D721Med (cell line): Measurements from ENCODE around the gene TMUB1.

ENCODE experiments used
- DNase-seq: peaks from one replicate; pipeline ENCODE4 v3.0.0; 2011; ENCODE audit warnings: low spot score; ENCODE audit not compliant: insufficient read length
- FAIRE-seq: peaks from 2 replicates; lab custom pipeline; 2011; peaks lifted over from hg19 to GRCh38; lab: Jason Lieb, UNC
- TF ChIP-seq, protein P1 (sequence below): IDR thresholded peaks from 2 replicates; pipeline ENCODE4 v1.5.1; 2012; ENCODE audit warnings: mild to moderate bottlenecking, control low read depth; ENCODE audit not compliant: insufficient read depth; ENCODE audit errors: missing control alignments

The TMUB1 gene, protein sequence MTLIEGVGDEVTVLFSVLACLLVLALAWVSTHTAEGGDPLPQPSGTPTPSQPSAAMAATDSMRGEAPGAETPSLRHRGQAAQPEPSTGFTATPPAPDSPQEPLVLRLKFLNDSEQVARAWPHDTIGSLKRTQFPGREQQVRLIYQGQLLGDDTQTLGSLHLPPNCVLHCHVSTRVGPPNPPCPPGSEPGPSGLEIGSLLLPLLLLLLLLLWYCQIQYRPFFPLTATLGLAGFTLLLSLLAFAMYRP

DNA sequence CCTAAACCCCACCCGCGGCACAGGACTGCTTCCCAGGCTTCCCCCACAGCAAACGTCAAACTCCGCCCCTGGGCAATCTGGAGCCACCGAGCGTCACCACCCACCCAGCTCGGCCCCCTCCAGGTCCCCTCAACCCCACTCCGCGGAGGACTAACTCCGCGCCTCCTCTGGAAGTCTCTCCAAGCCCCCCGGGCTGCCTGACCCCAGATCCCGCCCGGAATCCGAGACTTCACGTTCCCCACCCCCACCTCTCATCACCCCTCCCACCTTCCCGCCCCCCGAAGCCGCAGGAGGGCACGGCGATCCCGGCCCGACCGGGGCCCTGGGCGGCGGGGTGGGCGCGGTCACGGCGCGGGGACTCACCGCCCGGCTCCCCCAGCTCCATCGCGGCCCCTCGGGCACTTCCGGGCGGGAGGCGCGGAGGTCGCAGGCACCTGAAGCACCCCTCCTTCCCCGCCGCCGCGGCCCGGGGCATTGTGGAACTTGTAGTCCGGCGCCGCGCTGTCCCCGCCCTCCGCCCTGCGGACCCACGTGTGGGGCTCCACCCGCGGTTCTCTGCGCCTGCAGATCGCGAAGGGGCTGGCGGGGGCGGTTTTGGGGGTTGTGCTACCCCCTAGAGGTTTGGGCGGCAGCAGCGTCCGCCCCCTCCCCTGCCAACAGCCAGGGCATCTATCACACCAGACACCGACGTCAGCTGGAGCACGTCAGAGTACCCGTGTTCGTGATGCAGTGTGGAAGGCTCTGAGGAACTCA, at the start of gene TMUB1:
TSS of gene TMUB1 (minus strand) at position 423 of the 753 bp plus-strand sequence. CDS start 930 bp downstream, outside the sequence.
- TF ChIP-seq, protein P1, sequence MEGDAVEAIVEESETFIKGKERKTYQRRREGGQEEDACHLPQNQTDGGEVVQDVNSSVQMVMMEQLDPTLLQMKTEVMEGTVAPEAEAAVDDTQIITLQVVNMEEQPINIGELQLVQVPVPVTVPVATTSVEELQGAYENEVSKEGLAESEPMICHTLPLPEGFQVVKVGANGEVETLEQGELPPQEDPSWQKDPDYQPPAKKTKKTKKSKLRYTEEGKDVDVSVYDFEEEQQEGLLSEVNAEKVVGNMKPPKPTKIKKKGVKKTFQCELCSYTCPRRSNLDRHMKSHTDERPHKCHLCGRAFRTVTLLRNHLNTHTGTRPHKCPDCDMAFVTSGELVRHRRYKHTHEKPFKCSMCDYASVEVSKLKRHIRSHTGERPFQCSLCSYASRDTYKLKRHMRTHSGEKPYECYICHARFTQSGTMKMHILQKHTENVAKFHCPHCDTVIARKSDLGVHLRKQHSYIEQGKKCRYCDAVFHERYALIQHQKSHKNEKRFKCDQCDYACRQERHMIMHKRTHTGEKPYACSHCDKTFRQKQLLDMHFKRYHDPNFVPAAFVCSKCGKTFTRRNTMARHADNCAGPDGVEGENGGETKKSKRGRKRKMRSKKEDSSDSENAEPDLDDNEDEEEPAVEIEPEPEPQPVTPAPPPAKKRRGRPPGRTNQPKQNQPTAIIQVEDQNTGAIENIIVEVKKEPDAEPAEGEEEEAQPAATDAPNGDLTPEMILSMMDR = no peak
- FAIRE-seq (no peak), DNase-seq (peak; percentile 83)

DNA sequence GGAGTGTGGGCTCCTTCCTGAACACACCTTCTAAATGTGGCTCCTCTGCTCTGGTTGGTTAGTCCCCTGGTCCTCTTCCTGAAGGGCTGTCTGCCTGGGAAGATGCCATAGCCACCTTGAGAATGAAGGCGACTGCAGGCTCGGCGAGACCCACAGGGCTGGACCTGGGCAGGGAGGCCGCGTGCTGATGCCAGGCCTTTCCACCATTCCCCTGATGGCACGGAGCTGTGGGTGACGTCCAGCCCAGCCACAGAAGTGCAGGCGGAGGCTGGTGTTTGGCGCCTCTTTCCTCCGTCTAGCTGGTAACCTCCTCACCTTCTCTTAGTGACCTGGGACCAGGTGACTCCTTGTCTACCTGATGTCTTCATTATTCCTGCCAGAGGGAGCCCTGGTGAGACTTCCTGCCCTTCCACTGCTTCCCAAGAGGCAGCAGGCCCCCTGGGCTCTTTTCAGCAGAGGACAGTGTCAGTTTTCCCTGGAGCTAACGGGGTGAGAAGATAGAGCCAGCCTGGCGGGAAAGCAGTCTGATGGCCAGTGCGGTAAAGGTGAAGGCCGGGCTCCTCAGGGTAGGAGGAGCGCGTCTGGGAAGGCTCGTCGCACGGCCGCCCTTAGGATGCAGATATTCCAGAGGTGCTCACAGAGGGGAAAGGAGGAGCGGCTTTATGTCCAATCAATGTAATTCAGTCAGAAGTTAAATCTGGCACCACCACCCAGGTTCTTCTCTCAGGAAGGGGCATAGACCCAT, 49.3 kb upstream of the TMUB1 start:
- FAIRE-seq (no peak), DNase-seq (no peak)
- TF ChIP-seq, protein P1 = no peak

DNA sequence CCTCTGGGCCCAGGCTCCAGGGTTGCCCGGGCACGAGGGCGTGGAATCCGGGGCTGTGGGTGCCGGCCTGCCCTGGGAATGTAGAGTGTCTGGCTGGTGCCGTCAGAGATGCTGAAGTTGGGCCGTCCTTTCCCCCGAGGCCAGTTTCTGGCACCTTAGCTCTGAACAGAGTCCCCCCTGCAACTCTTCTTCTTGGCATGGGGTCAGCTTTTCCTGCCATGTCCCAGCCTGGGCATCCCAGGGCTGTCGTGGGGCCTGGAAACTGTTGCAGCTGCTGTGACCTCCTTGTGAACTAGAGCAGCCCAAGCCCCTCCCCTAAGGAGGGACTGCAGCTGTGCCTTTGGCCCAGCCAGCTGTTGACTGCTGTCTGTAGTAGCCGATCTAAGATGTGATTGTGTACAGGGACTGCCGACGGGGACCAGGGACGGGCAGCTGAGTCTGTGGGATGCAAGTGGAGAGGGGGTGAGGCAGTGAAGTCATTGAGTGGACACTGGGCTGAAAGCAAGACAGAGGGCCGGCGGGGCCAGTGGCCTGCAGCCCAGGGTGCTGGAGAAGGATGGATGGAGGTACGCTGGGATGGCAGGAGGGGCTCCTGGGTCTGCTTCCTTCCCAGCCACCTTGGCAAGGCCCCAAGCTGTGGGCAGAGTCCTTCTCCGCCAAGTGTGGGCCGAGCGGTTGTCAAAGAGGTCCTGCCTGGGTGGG, 48.5 kb upstream of the TMUB1 start:
- DNase-seq = no peak
- no peak for FAIRE-seq
- TF ChIP-seq, protein P1 = no peak

DNA sequence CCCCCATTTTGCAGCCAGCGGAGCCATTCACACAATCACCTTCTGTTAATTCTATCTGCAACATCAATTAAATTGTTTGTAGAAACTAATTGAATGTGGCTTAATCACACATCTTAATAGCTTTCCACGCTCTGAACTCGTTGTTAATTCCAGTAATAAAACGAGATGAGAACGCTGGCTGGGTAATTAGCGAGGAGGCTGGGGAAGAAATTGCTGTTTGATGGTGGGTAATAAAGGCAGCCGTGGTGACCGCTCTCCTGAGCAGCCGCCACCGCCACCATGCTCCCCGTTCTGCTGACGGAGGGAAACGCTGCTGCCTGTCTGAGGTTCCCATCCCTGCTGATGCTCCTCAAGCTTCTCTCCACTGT, 47.9 kb upstream of the TMUB1 start:
- TF ChIP-seq, protein P1 = no peak
- DNase-seq (no peak), FAIRE-seq (no peak)

DNA sequence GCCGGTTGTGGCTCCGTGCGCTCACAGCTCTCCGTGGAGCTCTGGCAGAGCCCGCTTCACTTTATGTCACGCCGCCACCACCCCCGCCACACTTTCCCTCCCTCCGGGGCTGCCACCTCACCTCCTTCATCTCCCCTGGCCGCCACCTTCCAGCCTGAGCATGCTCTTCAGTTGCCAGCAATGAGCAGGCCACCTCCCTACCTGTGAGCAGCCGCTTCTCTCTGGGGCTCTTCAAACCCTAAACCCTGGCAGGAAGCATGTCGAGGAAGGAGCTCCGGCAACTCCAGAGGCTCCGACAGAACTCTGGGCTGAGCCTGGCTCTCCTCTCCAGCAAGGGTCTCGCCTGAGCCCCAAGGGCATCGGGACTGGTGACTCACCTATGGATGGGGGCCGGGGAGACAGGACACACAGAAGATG, 47.5 kb upstream of the TMUB1 start:
- TF ChIP-seq, protein P1 = no peak
- no peak for FAIRE-seq
- DNase-seq = no peak

DNA sequence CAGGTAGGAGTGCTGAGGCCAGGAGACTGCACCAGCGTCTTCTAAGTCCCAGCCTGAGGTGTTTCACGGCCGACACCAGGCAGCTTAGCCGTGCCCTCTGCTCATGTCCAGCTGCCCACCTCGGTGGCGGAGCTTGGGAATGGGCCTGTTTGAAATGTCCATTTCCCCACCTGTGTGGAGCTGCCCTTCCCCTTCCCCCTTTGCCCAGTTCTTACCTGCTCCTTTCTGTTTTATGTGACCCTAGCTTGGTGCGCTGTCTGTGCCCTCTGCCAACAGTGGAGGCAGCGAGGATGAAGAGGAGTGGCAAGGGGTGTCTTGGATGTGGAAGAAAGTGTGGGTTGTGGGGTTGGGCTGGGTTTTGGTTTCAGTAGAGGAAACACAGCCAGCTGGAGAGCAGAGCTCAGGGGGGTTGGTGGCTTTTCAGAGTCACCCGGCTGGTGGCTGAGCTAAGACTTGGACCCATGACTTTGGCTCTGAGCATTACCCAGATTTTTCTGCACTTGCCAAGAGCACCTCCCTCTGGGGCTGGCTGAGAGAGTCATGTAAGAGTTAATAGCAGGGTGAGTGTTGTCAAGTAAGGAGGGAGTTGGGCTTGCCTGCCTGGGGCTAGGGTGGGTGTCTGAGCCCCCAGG, 46.8 kb upstream of the TMUB1 start:
- FAIRE-seq = no peak
- TF ChIP-seq, protein P1 = no peak
- DNase-seq = no peak
